Measurements from ENCODE around the gene KRT15. TPM values are rescaled to one million over a fixed set of nuclear protein-coding genes. Genes with fewer than 3 reads are reported as not detected.
"Not testable (repeated sequence)": the region's sequence is repeated elsewhere in the genome, so short reads cannot be mapped to it uniquely, and the experiment has no call there.

The KRT15 gene
- total RNA-seq, 2 donors from 2014 or later = 0.68 TPM; not detected in 1

DNA sequence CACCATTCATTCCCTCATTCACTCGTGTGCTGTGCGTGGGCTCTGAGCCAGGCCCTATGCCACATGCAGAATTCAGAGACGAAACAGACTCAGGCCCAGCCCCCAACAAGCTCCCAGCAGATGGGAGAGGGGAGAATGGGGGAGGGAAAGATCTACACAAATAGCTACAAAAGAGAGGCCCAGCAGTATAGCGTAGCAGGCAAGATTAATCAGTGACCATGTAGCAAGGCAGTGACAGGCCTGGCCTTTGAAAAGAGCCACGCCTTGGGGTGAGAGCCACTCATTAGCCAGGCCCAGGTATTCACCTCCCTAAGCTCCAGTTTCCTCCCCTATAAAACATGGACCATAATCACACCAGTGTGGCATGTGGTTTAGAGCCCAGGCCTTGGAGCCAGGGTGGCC lies 25.8 kb upstream of the KRT15 start:
- Histone ChIP-seq H3K9me3 (no peaks in the 10 kb centered on the region), H3K27ac (no peak overlapping the region), H3K4me1 (ENCODE audit: control insufficient read depth in 1 of 2, low read depth in 2 of 2) (peaks cover 11 to 30% of the 10 kb centered on the region in 2 donors), H3K36me3 (no peaks in the 10 kb centered on the region), H3K27me3 (replicated peaks; ENCODE audit: insufficient read depth) (no peaks in the 10 kb centered on the region), H3K4me3 (no peak overlapping the region)
- TF ChIP-seq, protein P1, sequence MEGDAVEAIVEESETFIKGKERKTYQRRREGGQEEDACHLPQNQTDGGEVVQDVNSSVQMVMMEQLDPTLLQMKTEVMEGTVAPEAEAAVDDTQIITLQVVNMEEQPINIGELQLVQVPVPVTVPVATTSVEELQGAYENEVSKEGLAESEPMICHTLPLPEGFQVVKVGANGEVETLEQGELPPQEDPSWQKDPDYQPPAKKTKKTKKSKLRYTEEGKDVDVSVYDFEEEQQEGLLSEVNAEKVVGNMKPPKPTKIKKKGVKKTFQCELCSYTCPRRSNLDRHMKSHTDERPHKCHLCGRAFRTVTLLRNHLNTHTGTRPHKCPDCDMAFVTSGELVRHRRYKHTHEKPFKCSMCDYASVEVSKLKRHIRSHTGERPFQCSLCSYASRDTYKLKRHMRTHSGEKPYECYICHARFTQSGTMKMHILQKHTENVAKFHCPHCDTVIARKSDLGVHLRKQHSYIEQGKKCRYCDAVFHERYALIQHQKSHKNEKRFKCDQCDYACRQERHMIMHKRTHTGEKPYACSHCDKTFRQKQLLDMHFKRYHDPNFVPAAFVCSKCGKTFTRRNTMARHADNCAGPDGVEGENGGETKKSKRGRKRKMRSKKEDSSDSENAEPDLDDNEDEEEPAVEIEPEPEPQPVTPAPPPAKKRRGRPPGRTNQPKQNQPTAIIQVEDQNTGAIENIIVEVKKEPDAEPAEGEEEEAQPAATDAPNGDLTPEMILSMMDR (IDR thresholded peaks at IDR 0.05) = no peak
- no peak for DNase-seq (ENCODE audit: low spot score)
- no peak for ATAC-seq (ENCODE audit: insufficient number of reproducible peaks, low FRiP score, low read depth)

DNA sequence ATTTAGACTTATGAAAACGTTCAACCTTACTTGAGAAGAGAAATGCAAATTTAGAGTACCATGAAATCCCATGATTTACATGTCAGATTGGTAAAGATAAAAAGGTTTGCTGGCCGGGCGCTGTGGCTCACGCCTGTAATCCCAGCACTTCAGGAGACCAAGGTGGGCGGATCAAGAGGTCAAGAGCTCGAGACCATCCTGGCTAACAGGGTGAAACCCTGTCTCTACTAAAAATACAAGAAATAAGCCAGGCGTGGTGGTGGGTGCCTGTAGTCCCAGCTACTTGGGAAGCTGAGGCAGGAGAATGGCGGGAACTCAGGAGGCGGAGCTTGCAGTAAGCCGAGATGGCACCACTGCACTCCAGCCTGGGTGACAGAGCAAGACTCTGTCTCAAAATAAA lies 24.1 kb upstream of the KRT15 start:
- not testable (repeated sequence) for H3K36me3 ChIP-seq; H3K4me3 ChIP-seq; DNase-seq (ENCODE audit: low spot score); H3K27ac ChIP-seq; H3K9me3 ChIP-seq; ATAC-seq (ENCODE audit: insufficient number of reproducible peaks, low FRiP score, low read depth); H3K27me3 ChIP-seq (replicated peaks; ENCODE audit: insufficient read depth)
- H3K4me1 ChIP-seq (ENCODE audit: control insufficient read depth in 1 of 2, low read depth in 2 of 2) = peaks cover 0 to 13% of the 10 kb centered on the region in 2 donors

GRCh38 chr17:41542357-41542756 lies 23.7 kb upstream of the KRT15 start:
- H3K4me1 ChIP-seq (ENCODE audit: control insufficient read depth in 1 of 2, low read depth in 2 of 2) = peaks cover 0 to 9% of the 10 kb centered on the region in 2 donors
- DNase-seq (ENCODE audit: low spot score) = no peak
- ATAC-seq (ENCODE audit: insufficient number of reproducible peaks, low FRiP score, low read depth) = no peak
- H3K27ac ChIP-seq = no peak overlapping the region
- no peak overlapping the region for H3K4me3 ChIP-seq
- no peaks in the 10 kb centered on the region for H3K9me3 ChIP-seq
- H3K27me3 ChIP-seq (replicated peaks; ENCODE audit: insufficient read depth) = no peaks in the 10 kb centered on the region
- TF ChIP-seq, protein P1 (IDR thresholded peaks at IDR 0.05) = no peak
- H3K36me3 ChIP-seq = no peaks in the 10 kb centered on the region

DNA sequence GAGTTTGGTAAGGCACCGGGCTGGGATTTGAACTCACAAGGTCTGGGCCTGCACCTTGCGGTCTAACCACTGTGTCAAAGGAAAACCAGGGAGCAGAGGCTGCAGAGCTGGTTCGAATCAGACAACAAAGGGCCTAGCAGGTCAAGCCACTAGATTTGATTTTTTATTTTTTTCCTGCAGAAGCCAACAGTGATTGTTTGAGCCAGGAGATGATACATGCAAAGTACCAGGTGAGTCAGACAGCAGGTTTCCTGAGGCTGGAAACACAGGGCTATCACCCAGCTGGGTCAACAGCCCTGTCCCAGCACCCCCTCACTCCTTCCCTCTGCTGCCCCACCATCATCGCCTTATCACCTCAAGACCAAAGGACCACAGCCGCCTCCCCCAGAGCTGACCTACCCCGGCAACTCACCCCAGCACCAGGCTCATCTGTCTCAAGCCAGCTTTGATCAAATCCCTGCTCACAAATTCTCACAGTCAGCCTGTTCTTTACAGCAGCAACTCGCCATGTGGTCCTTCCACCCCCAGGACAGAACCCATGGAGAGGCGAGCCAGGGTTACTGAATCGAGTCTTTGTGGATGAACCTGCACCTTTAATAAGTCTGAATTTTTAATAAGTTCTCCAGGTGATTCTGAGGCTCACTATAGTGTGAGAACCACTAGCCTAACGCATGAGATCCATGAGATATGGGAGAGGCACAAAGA lies 22.4 kb upstream of the KRT15 start:
- Histone ChIP-seq H3K9me3 (no peaks in the 10 kb centered on the region), H3K4me1 (ENCODE audit: control insufficient read depth in 1 of 2, low read depth in 2 of 2) (peaks cover 0 to 6% of the 10 kb centered on the region in 2 donors), H3K4me3 (no peak overlapping the region), H3K27ac (no peak overlapping the region), H3K36me3 (no peaks in the 10 kb centered on the region), H3K27me3 (replicated peaks; ENCODE audit: insufficient read depth) (no peaks in the 10 kb centered on the region)
- TF ChIP-seq, protein P1 (IDR thresholded peaks at IDR 0.05) = no peak
- DNase-seq (ENCODE audit: low spot score) (no peak), ATAC-seq (ENCODE audit: insufficient number of reproducible peaks, low FRiP score, low read depth) (no peak)

DNA sequence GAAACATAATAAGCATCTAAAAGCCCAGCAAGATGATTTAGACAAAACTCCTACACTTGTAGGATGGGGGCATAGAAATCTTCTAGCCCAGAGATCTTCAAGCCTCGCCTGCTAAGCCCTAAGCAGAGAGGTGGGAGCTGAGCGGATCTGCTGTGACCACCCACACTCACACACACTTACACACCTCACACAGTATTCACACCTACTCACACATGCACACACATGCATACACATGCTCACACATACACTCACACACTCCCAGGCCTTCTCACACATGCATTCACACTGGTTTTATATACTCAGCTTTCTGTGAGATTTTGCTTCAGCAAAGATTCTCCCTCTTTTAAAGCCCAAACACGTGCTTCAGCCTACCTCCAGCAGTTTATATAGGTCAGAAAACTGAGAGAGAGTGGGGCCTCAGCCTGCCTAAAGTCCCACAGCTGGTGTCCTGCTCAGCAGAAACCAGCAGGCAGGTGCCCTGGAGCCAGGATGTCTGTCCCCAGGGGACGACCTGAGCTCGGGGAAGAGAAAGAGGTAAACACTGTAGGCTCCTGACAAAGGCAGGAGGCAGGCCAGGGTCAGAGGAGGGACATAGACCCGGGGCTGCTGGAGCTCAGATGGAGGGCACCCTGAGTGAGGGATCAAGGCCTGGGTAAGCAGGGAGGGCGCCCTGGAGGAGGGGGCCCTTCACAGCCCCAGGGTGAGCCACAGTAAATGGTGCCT lies 21.4 kb upstream of the KRT15 start:
- no peak for ATAC-seq (ENCODE audit: insufficient number of reproducible peaks, low FRiP score, low read depth)
- H3K9me3 ChIP-seq = no peaks in the 10 kb centered on the region
- H3K27ac ChIP-seq = no peak overlapping the region
- H3K4me1 ChIP-seq (ENCODE audit: control insufficient read depth in 1 of 2, low read depth in 2 of 2) = peaks cover 0 to 6% of the 10 kb centered on the region in 2 donors
- TF ChIP-seq, protein P1 (IDR thresholded peaks at IDR 0.05) = no peak
- H3K27me3 ChIP-seq (replicated peaks; ENCODE audit: insufficient read depth) = no peaks in the 10 kb centered on the region
- no peak for DNase-seq (ENCODE audit: low spot score)
- no peak overlapping the region for H3K4me3 ChIP-seq
- H3K36me3 ChIP-seq = no peaks in the 10 kb centered on the region

Data from thoracic aorta (tissue), 2 donors.